ENCODE data around the gene KRTAP4-9.
A peak's percentile ranks its signal among the peaks of the same experiment; 100 is the strongest.
"Not testable (repeated sequence)": the region's sequence is repeated elsewhere in the genome, so short reads cannot be mapped to it uniquely, and the experiment has no call there.

The KRTAP4-9 gene

GRCh38 chr17:41088760-41089352 lies 16.3 kb upstream of the KRTAP4-9 start:
- peak; percentile 40 for FAIRE-seq
- not testable (repeated sequence) for DNase-seq (ENCODE audit: insufficient read length, low spot score)

- FAIRE-seq (no peak), DNase-seq (ENCODE audit: insufficient read length, low spot score) (no peak)
Observed at GRCh38 chr17:41096055-41096454, 9.1 kb upstream of the KRTAP4-9 start.

GRCh38 chr17:41098042-41098441 lies 7.1 kb upstream of the KRTAP4-9 start, which contains the start of gene KRTAP4-8:
TSS of gene KRTAP4-8 (minus strand) at chr17:41098142. CDS start at chr17:41098084, 58 bp downstream.
- no peak for FAIRE-seq

GRCh38 chr17:41098481-41098880 lies 6.7 kb upstream of the KRTAP4-9 start:
- no peak for DNase-seq (ENCODE audit: insufficient read length, low spot score)
- FAIRE-seq: peak; percentile 81

More at GRCh38 chr17:41098042-41098441, 7.1 kb upstream of the KRTAP4-9 start, which contains the start of gene KRTAP4-8:
- no peak for DNase-seq (ENCODE audit: insufficient read length, low spot score)

- FAIRE-seq: peak; percentile 93
- peak; percentile 45 for DNase-seq (ENCODE audit: insufficient read length, low spot score)
Observed at GRCh38 chr17:41099682-41100480, 5.3 kb upstream of the KRTAP4-9 start.

GRCh38 chr17:41101586-41102259 lies 3.5 kb upstream of the KRTAP4-9 start, which contains the start of gene KRTAP4-16:
TSS of gene KRTAP4-16 (minus strand) at chr17:41102209. CDS start at chr17:41102209, 0 bp downstream.
- FAIRE-seq (peak; percentile 73), DNase-seq (ENCODE audit: insufficient read length, low spot score) (no peak)

GRCh38 chr17:41103896-41104295 lies 1.3 kb upstream of the KRTAP4-9 start:
- DNase-seq (ENCODE audit: insufficient read length, low spot score) (no peak), FAIRE-seq (no peak)

GRCh38 chr17:41104386-41105038 lies 677 bp upstream of the KRTAP4-9 start:
- FAIRE-seq: peak; percentile 99

GRCh38 chr17:41107941-41108450 lies 2.8 kb downstream of the KRTAP4-9 start:
- FAIRE-seq (peak; percentile 70), DNase-seq (ENCODE audit: insufficient read length, low spot score) (no peak)

More at GRCh38 chr17:41104386-41105038, 677 bp upstream of the KRTAP4-9 start:
- not testable (repeated sequence) for DNase-seq (ENCODE audit: insufficient read length, low spot score)

GRCh38 chr17:41108728-41109386 lies 3.7 kb downstream of the KRTAP4-9 start:
- FAIRE-seq; DNase-seq (ENCODE audit: insufficient read length, low spot score): not testable (repeated sequence)

GRCh38 chr17:41111151-41111885 lies 6.1 kb downstream of the KRTAP4-9 start:
- FAIRE-seq: no peak
- no peak for DNase-seq (ENCODE audit: insufficient read length, low spot score)

- FAIRE-seq (peak; percentile 28), DNase-seq (ENCODE audit: insufficient read length, low spot score) (no peak)
Observed at GRCh38 chr17:41116297-41116696, 11.1 kb downstream of the KRTAP4-9 start.

GRCh38 chr17:41117846-41118386 lies 12.7 kb downstream of the KRTAP4-9 start, which contains the start of gene KRTAP4-11:
TSS of gene KRTAP4-11 (minus strand) at chr17:41118373. CDS start at chr17:41118315, 58 bp downstream.
- not testable (repeated sequence) for DNase-seq (ENCODE audit: insufficient read length, low spot score)
- FAIRE-seq: peak; percentile 58

GRCh38 chr17:41118721-41119120 lies 13.5 kb downstream of the KRTAP4-9 start:
- DNase-seq (ENCODE audit: insufficient read length, low spot score): peak; percentile 25
- FAIRE-seq: peak; percentile 94

GRCh38 chr17:41119696-41120690 lies 14.8 kb downstream of the KRTAP4-9 start:
- not testable (repeated sequence) for DNase-seq (ENCODE audit: insufficient read length, low spot score)
- peak; percentile 96 for FAIRE-seq

GRCh38 chr17:41121742-41122141 lies 16.6 kb downstream of the KRTAP4-9 start:
- DNase-seq (ENCODE audit: insufficient read length, low spot score) (no peak), FAIRE-seq (no peak)

GRCh38 chr17:41123292-41123990 lies 18.3 kb downstream of the KRTAP4-9 start:
- peak; percentile 13 for FAIRE-seq
- DNase-seq (ENCODE audit: insufficient read length, low spot score): not testable (repeated sequence)

Measured in HTR-8/SVneo (cell line).